GM10266 (cell line): ENCODE results near the gene GLI3.
A peak's percentile ranks its signal among the peaks of the same experiment; 100 is the strongest.

Experiments
- DNase-seq: peaks from one replicate; pipeline ENCODE4 v3.0.0; 2012; ENCODE audit errors: extremely low spot score
- TF ChIP-seq, protein P1 (sequence below): IDR thresholded peaks from 2 replicates; pipeline ENCODE4 v1.5.1; 2012; ENCODE audit warnings: mild to moderate bottlenecking, low read depth; ENCODE audit not compliant: control insufficient read depth, insufficient read depth; ENCODE audit errors: missing control alignments

The GLI3 gene

DNA sequence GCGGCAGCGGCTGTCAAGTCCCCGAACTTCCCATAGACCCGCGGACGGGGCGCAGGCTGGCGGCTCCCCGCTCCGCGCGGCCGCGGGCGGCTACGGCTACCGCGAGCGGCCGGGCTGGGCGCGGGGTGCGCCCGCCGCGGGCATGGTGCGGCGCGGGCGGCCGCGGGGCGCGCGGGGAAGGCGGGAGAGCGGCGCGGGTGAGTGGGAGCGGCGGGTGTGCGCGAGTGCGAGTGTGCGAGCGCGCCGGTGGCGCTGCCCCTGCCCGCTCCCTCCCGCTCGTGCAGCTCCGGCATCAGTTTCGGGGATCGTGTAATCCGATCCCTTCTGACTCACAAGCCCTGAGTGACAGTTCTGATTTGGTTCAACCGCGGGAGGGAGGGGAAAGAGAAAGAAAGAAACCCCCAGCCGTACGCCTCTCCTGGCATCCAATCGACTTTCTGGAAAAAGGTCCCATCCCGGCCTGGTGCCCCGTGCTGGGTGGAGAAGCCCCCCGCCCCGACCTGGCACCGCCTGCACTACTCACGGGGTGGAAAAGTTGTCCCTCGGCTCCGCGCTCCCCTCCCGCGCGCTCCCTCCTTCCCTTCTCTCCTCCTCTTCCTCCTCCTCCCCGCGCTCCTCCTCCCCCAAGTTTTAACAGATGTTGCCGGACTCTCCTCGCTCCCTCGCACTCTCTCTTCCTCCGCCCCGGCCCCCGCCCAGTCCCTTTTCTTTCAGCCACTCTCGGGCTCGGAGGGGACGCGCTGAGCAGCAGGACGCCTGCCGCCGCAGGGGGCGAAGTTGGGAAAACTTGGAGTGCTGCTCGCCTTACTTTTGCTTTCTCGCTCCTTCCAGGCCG lies at the start of gene GLI3:
Gene GLI3 (minus strand): TSS at position 234 of the 835 bp plus-strand sequence. CDS start 13,956 bp downstream, outside the sequence.
- DNase-seq, result peak; percentile 86
- TF ChIP-seq, protein P1, sequence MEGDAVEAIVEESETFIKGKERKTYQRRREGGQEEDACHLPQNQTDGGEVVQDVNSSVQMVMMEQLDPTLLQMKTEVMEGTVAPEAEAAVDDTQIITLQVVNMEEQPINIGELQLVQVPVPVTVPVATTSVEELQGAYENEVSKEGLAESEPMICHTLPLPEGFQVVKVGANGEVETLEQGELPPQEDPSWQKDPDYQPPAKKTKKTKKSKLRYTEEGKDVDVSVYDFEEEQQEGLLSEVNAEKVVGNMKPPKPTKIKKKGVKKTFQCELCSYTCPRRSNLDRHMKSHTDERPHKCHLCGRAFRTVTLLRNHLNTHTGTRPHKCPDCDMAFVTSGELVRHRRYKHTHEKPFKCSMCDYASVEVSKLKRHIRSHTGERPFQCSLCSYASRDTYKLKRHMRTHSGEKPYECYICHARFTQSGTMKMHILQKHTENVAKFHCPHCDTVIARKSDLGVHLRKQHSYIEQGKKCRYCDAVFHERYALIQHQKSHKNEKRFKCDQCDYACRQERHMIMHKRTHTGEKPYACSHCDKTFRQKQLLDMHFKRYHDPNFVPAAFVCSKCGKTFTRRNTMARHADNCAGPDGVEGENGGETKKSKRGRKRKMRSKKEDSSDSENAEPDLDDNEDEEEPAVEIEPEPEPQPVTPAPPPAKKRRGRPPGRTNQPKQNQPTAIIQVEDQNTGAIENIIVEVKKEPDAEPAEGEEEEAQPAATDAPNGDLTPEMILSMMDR, result no peak

DNA sequence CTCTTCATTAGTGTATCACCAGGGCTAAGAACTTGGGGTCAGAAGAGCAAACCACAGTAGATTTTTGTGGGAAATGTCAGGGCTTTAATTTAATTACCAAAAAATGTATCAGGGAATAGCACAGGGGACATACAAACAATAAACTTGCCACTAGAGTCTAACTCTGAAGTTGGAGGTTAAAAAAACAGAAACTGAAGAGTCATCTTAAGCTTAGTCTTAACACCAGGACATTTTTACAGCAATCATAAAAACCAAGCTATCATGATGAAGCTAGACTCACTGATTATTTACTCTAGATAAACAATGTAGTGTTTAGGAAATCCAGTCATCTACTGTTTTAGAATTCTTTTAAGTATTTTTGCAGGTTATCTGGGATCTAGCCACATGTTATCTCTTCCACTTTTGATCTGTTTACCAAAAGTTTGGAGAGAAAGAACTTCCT lies 48.4 kb upstream of the GLI3 start:
- DNase-seq, result no peak
- TF ChIP-seq, protein P1, result no peak

DNA sequence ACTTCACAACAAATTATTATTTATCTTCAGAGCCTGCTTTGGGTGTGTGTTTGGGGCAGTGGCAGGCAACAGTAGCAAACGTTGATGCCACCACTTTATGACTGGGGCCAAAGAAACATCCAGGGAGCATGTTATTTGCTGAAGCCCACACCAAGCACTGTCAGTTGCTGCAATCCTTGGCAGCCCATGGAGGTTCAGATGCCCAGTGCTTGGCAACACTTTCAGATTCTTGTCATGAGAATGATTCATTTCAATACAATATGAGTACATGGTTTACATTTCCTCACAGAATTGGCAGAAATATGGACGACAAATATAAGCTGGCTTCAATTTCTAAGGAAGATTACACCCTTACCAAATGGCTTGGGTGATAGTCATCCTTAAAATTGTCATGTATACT lies 46.5 kb upstream of the GLI3 start:
- DNase-seq, result no peak
- TF ChIP-seq, protein P1, result no peak

DNA sequence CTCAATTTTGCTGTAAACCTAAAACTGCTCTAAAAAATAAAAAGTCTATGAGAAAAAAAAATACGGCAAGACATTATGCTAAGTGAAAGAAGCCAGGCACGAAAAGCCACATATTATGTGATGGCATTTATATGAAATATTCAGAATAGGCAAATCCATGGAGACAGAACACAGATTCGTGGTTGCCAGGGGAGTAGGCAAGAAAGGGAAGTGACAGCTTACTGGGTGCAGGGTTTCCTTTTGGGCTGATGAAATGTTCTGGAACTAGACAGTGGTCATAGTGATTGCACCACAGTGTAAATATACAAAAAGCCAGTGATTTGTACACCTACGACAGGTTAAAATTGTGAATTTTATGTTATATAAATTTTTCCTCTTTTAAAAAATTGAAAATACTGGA lies 41.3 kb upstream of the GLI3 start:
- no peak for DNase-seq
- TF ChIP-seq, protein P1, result no peak

DNA sequence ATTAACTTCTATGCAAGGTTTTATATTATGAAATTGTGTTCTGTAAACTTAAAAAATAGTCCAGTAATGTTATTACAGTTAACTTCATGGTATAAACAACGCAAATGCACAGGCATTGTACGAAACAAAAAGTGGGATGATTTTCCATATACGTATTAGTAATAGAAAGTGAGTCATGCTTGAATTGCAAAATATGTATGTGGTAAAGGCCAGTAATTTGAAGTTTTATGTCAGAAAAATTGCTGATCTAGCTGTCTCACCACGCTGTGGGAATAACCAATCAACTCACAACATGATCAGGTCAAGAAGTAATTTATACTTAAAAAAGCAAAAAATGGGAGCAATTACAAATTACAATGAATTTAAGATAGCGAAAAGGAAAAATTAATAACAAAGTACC lies 37.0 kb upstream of the GLI3 start:
- DNase-seq, result no peak
- TF ChIP-seq, protein P1, result no peak

DNA sequence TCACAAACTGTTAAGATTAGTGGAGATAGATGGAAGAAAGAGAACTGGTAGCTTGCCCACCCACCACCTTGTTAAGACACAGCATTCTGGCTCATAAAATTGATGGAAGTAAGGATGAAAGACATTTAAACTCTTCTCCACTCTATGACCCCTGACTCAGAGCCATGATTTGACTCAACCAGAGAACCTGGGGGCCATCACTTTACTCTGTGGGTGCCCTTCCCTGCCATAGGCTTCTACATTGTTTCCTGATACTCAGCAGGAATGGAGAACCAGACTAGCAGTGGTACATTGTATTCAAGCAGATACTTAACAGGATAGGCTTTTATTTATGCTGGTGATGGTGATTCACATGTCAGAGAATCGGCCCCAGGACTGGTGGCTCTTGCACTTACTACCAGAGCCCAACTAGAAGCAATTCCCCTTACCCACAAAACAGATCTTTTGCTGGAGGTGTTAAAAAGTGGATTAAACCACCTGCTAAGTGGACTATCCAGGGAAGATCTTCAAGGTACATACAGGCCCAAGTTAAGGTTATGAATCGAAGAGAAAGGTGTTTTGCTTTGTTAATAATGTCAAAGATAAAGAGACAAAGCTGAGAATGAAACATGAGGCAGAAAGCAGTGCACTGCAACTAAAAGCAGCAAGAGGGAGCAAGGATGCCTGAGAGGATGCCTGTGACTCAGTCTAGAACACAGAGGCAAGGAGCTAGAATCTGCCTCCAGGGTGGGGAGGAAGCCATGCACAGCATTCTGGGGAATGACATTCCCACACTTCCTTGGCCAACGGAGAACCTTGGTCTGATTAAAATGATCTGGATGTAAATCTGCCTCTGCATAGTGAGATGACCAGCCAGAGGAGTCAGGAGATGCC lies 36.0 kb upstream of the GLI3 start:
- TF ChIP-seq, protein P1, result no peak
- DNase-seq, result no peak
